ENCODE measurements around the gene FRMD7. TPM values are rescaled to one million over a fixed set of nuclear protein-coding genes. Genes with fewer than 3 reads are reported as not detected.
"Not testable (repeated sequence)": the region's sequence is repeated elsewhere in the genome, so short reads cannot be mapped to it uniquely, and the experiment has no call there.

FRMD7 gene
- polyA plus RNA-seq, 1 donor: not detected

DNA sequence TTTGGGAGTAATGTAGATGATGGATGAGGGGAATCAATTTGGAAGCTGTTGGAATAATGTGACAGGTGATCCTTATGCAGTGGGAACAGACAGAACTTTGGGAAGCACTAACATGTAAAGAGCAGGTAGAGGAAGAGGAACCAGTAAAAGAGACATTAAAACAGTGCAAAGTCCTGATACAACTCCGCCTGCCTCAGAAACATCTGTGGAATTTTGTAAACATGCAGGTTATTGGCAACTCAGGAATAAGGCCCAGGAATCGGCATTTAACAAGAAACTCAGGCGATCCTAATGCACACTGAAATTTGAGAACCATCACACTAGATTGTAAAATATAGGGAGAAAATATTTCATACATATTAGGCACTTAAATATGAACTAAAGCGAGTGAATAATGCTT, 29.1 kb downstream of the FRMD7 start:
- H3K4me1 ChIP-seq (ENCODE audit: control insufficient read depth, insufficient read depth, low read length); H3K4me3 ChIP-seq (ENCODE audit: low read length); H3K36me3 ChIP-seq (ENCODE audit: control insufficient read depth, insufficient read depth, low read length); DNase-seq; H3K9me3 ChIP-seq (ENCODE audit: control insufficient read depth, low read depth, low read length); H3K27me3 ChIP-seq (ENCODE audit: control insufficient read depth, insufficient read depth, low read length); H3K27ac ChIP-seq (ENCODE audit: low read length): not testable (repeated sequence)
- no CpG with 5 or more reads among the region's 4 CpGs for WGBS (ENCODE audit: insufficient coverage, low lambda C conversion rate)

- Histone ChIP-seq H3K9me3 (ENCODE audit: control insufficient read depth, low read depth, low read length) (no peaks in the 10 kb centered on the region), H3K4me3 (ENCODE audit: low read length) (no peak overlapping the region), H3K27me3 (ENCODE audit: control insufficient read depth, insufficient read depth, low read length) (no peaks in the 10 kb centered on the region), H3K36me3 (ENCODE audit: control insufficient read depth, insufficient read depth, low read length) (no peaks in the 10 kb centered on the region), H3K27ac (ENCODE audit: low read length) (no peak overlapping the region), H3K4me1 (ENCODE audit: control insufficient read depth, insufficient read depth, low read length) (no peaks in the 10 kb centered on the region)
- WGBS (ENCODE audit: insufficient coverage, low lambda C conversion rate): no CpG with 5 or more reads among the region's 2 CpGs
- DNase-seq: no peak
These were observed 33.7 kb downstream of the FRMD7 start for GRCh38 chrX:132094164-132094563.

DNA sequence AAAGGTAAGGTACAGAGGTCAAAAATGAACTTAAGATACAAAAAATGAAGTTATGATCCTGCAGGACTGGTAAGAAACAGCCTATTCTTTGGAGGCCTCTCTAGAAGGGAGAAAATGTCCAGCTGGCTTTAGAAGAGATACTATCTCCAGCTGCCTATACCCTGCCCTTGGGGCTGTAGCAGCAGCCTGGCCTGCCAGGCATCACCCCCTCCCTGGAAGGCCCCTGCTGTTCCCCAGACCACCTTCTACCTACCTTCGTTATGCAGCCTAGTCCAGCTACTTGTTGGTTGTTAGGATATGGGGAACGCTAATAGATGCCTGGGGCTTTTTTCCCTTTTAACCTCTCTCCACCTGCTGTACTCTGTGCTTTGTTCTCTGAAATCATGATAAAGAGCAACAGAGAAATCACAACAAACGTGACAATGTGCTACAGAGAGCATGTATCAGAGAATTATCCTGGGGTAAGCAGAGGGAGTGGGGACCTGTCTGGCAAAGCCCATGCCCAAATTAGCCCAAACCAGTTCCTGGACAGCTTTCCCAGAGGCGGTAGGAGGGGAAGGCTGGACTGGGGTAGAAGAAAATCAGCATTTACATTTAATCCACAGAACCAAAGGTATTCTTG, 34.5 kb downstream of the FRMD7 start:
- WGBS (ENCODE audit: insufficient coverage, low lambda C conversion rate): no CpG with 5 or more reads among the region's 4 CpGs
- H3K9me3 ChIP-seq (ENCODE audit: control insufficient read depth, low read depth, low read length): no peaks in the 10 kb centered on the region
- H3K36me3 ChIP-seq (ENCODE audit: control insufficient read depth, insufficient read depth, low read length): no peaks in the 10 kb centered on the region
- no peak overlapping the region for H3K27ac ChIP-seq (ENCODE audit: low read length)
- DNase-seq: no peak
- no peak overlapping the region for H3K4me3 ChIP-seq (ENCODE audit: low read length)
- no peaks in the 10 kb centered on the region for H3K27me3 ChIP-seq (ENCODE audit: control insufficient read depth, insufficient read depth, low read length)
- H3K4me1 ChIP-seq (ENCODE audit: control insufficient read depth, insufficient read depth, low read length): no peaks in the 10 kb centered on the region

DNA sequence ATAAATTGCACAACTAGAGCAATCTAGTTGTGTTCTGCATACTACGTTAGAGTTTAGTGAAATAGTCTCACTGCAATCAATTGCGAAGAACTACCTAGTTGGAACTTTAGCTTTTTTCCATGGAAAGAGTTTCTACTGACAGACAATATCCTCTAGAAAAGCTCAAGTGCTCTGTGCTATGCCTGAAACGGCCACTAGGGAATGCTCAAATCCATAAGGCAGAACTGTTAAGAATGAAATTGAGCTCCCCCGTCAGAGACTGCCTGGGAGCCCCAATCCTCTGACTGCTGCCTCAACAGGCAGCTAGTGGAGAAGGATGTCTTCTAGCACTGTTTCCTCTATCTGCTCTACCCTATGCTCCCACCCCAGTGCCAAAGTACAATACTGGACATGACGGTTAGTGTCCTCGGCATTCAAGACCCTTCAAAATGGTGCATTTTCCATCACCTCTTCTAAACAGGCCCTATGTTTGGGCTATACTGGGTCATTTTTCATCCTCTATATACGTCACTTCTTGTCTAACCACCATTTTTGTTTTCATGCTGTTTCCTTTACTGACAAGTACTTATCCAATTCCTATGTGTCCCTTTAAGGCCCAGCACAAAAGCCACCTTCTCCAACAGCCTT, 35.3 kb downstream of the FRMD7 start:
- Histone ChIP-seq H3K36me3 (ENCODE audit: control insufficient read depth, insufficient read depth, low read length) (no peaks in the 10 kb centered on the region), H3K4me3 (ENCODE audit: low read length) (no peak overlapping the region)

GRCh38 chrX:132090403-132091159, 37.2 kb downstream of the FRMD7 start:
- no peaks in the 10 kb centered on the region for H3K4me1 ChIP-seq (ENCODE audit: control insufficient read depth, insufficient read depth, low read length)
- H3K27ac ChIP-seq (ENCODE audit: low read length): no peak overlapping the region
- no peaks in the 10 kb centered on the region for H3K9me3 ChIP-seq (ENCODE audit: control insufficient read depth, low read depth, low read length)
- no peak overlapping the region for H3K4me3 ChIP-seq (ENCODE audit: low read length)
- H3K27me3 ChIP-seq (ENCODE audit: control insufficient read depth, insufficient read depth, low read length): no peaks in the 10 kb centered on the region
- 83% methylated on average over 1 of the region's 8 CpGs for WGBS (ENCODE audit: insufficient coverage, low lambda C conversion rate)
- H3K36me3 ChIP-seq (ENCODE audit: control insufficient read depth, insufficient read depth, low read length): no peaks in the 10 kb centered on the region
- DNase-seq: no peak

More for the DNA sequence above, 35.3 kb downstream of the FRMD7 start:
- H3K9me3 ChIP-seq (ENCODE audit: control insufficient read depth, low read depth, low read length): no peaks in the 10 kb centered on the region
- H3K4me1 ChIP-seq (ENCODE audit: control insufficient read depth, insufficient read depth, low read length): no peaks in the 10 kb centered on the region
- H3K27ac ChIP-seq (ENCODE audit: low read length): no peak overlapping the region
- peak; percentile 37 to 41 for DNase-seq
- WGBS (ENCODE audit: insufficient coverage, low lambda C conversion rate): no CpG with 5 or more reads among the region's 7 CpGs
- H3K27me3 ChIP-seq (ENCODE audit: control insufficient read depth, insufficient read depth, low read length): no peaks in the 10 kb centered on the region

GRCh38 chrX:132088864-132089263, 39.0 kb downstream of the FRMD7 start:
- H3K27me3 ChIP-seq (ENCODE audit: control insufficient read depth, insufficient read depth, low read length): no peaks in the 10 kb centered on the region
- H3K27ac ChIP-seq (ENCODE audit: low read length): no peak overlapping the region
- H3K4me1 ChIP-seq (ENCODE audit: control insufficient read depth, insufficient read depth, low read length): no peaks in the 10 kb centered on the region
- no peaks in the 10 kb centered on the region for H3K36me3 ChIP-seq (ENCODE audit: control insufficient read depth, insufficient read depth, low read length)
- H3K4me3 ChIP-seq (ENCODE audit: low read length): no peak overlapping the region
- no peak for DNase-seq
- H3K9me3 ChIP-seq (ENCODE audit: control insufficient read depth, low read depth, low read length): no peaks in the 10 kb centered on the region

- Histone ChIP-seq H3K4me1 (ENCODE audit: control insufficient read depth, insufficient read depth, low read length) (no peaks in the 10 kb centered on the region), H3K36me3 (ENCODE audit: control insufficient read depth, insufficient read depth, low read length) (no peaks in the 10 kb centered on the region), H3K4me3 (ENCODE audit: low read length) (no peak overlapping the region), H3K27me3 (ENCODE audit: control insufficient read depth, insufficient read depth, low read length) (no peaks in the 10 kb centered on the region), H3K9me3 (ENCODE audit: control insufficient read depth, low read depth, low read length) (no peaks in the 10 kb centered on the region), H3K27ac (ENCODE audit: low read length) (no peak overlapping the region)
- no CpG with 5 or more reads among the region's 2 CpGs for WGBS (ENCODE audit: insufficient coverage, low lambda C conversion rate)
- no peak for DNase-seq
These were observed 41.1 kb downstream of the FRMD7 start for GRCh38 chrX:132086672-132087071.

DNA sequence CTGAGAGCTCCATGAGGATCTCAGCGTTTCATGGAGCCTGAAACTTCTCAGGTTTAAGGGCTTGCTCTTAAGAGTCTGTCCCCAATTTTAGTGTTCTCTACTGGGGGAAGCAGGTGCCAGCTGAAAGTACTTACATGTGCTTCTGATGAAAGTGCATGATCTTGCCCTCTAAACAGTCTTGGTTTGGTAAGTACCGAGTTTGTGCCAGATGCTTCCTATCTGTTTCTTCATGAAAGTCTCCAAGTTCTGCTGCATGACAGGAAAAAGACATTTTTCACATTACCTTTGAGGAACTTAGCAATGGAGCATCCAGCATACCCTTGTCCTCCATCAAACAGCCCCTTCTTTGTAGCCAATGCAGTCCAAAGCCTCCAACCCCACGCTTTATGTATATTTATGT, 42.0 kb downstream of the FRMD7 start:
- Histone ChIP-seq H3K4me3 (ENCODE audit: low read length) (no peak overlapping the region), H3K27me3 (ENCODE audit: control insufficient read depth, insufficient read depth, low read length) (no peaks in the 10 kb centered on the region), H3K9me3 (ENCODE audit: control insufficient read depth, low read depth, low read length) (no peaks in the 10 kb centered on the region), H3K36me3 (ENCODE audit: control insufficient read depth, insufficient read depth, low read length) (no peaks in the 10 kb centered on the region), H3K4me1 (ENCODE audit: control insufficient read depth, insufficient read depth, low read length) (no peaks in the 10 kb centered on the region), H3K27ac (ENCODE audit: low read length) (no peak overlapping the region)
- no peak for DNase-seq
- WGBS (ENCODE audit: insufficient coverage, low lambda C conversion rate): no CpG with 5 or more reads among the region's 3 CpGs

- Histone ChIP-seq H3K4me3 (ENCODE audit: low read length) (no peak overlapping the region), H3K36me3 (ENCODE audit: control insufficient read depth, insufficient read depth, low read length) (no peaks in the 10 kb centered on the region), H3K9me3 (ENCODE audit: control insufficient read depth, low read depth, low read length) (no peaks in the 10 kb centered on the region), H3K27ac (ENCODE audit: low read length) (peak overlapping the region; percentile 3), H3K4me1 (ENCODE audit: control insufficient read depth, insufficient read depth, low read length) (no peaks in the 10 kb centered on the region), H3K27me3 (ENCODE audit: control insufficient read depth, insufficient read depth, low read length) (no peaks in the 10 kb centered on the region)
- peak in 1 of 2 donors; percentile 26 for DNase-seq
- WGBS (ENCODE audit: insufficient coverage, low lambda C conversion rate): no CpG with 5 or more reads among the region's 3 CpGs
These were observed 49.9 kb downstream of the FRMD7 start for GRCh38 chrX:132077912-132078311.

DNA sequence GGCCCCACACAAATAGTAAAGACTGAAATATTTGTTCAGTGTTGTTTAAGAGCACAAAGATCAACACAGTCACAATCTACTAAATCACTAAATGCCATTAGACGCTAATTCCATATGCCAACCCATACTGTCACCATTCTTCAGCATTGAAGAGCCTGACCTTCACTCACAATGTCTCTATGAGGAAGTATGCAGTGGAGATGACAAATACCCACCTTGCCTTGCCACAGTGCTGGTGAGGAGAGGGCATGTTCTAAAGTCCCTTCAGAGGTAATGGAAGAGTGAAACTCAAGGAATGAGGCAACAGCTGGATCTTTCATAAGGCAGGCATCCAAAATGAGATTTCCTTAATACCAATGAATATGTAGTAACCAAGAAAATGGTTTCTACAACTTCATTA, 50.4 kb downstream of the FRMD7 start:
- WGBS (ENCODE audit: insufficient coverage, low lambda C conversion rate): no CpG with 5 or more reads among the region's 1 CpG
- H3K9me3 ChIP-seq (ENCODE audit: control insufficient read depth, low read depth, low read length): no peaks in the 10 kb centered on the region
- no peak overlapping the region for H3K4me3 ChIP-seq (ENCODE audit: low read length)
- DNase-seq: peak in 1 of 2 donors; percentile 17
- peak overlapping the region; percentile 3 for H3K27ac ChIP-seq (ENCODE audit: low read length)
- H3K4me1 ChIP-seq (ENCODE audit: control insufficient read depth, insufficient read depth, low read length): no peaks in the 10 kb centered on the region
- no peaks in the 10 kb centered on the region for H3K36me3 ChIP-seq (ENCODE audit: control insufficient read depth, insufficient read depth, low read length)
- no peaks in the 10 kb centered on the region for H3K27me3 ChIP-seq (ENCODE audit: control insufficient read depth, insufficient read depth, low read length)
